ES-I3 (cell line): Measurements from ENCODE around the gene HASPIN.
A peak's percentile ranks its signal among the peaks of the same experiment; 100 is the strongest.

ENCODE experiments used
- H3K36me3 ChIP-seq: 2 replicates; pipeline ENCODE4 v1.6.1; 2013; ENCODE audit warnings: mild to moderate bottlenecking, low read length, control low read depth, moderate library complexity; ENCODE audit not compliant: insufficient read depth
- H3K4me1 ChIP-seq: 2 replicates; pipeline ENCODE4 v1.6.1; 2013; ENCODE audit warnings: mild to moderate bottlenecking, control low read depth, low read length; ENCODE audit not compliant: insufficient read depth
- H3K9ac ChIP-seq: 2 replicates; pipeline ENCODE4 v1.6.1; 2013; ENCODE audit warnings: low read depth, mild to moderate bottlenecking, low read length, moderate library complexity
- H3K9me3 ChIP-seq: 2 replicates; pipeline ENCODE4 v1.6.1; 2013; ENCODE audit warnings: mild to moderate bottlenecking, low read length, moderate library complexity; ENCODE audit not compliant: control insufficient read depth, insufficient read depth

Gene HASPIN

GRCh38 chr17:3723556-3724377 lies at the start of gene HASPIN:
HASPIN (plus strand) TSS chr17:3723903; CDS start chr17:3723936, 33 bp downstream.
- Histone ChIP-seq H3K4me1 (peaks cover 10% of the 10 kb centered on the region; the same call in 1 of the 2 replicates), H3K36me3 (peaks cover 21% of the 10 kb centered on the region; the same call in 1 of the 2 replicates), H3K9ac (peak within 1 kb of the TSS; percentile 90), H3K9me3 (no peaks in the 10 kb centered on the region)

DNA sequence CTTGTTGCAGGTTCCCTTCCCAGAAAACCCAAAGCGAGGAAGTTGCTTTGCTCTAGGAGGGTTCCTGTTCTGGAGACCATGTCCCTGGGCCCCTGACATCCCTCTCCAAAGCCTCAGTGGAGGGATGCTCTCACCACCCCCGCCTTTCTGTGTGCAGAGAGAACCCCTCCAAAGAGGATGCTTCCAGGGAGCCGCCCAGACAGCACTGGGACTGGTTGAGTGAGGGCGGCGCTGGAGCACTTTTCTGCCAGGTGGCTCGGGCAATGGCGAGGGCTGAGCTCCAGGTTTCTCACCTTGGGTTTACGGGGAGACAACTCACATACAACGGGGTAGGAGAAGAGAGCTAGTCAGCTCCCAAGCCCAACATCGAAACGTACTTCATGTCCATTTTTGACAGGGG lies 47.8 kb upstream of the HASPIN start:
- Histone ChIP-seq H3K9ac (no peak overlapping the region), H3K36me3 (no peaks in the 10 kb centered on the region), H3K9me3 (no peaks in the 10 kb centered on the region), H3K4me1 (peaks cover 6% of the 10 kb centered on the region; the same call in 1 of the 2 replicates)

- Histone ChIP-seq H3K9me3 (no peaks in the 10 kb centered on the region), H3K36me3 (no peaks in the 10 kb centered on the region), H3K4me1 (peaks cover 5% of the 10 kb centered on the region; the same call in 1 of the 2 replicates), H3K9ac (no peak overlapping the region)
Measured at GRCh38 chr17:3678095-3678820, 45.4 kb upstream of the HASPIN start.

DNA sequence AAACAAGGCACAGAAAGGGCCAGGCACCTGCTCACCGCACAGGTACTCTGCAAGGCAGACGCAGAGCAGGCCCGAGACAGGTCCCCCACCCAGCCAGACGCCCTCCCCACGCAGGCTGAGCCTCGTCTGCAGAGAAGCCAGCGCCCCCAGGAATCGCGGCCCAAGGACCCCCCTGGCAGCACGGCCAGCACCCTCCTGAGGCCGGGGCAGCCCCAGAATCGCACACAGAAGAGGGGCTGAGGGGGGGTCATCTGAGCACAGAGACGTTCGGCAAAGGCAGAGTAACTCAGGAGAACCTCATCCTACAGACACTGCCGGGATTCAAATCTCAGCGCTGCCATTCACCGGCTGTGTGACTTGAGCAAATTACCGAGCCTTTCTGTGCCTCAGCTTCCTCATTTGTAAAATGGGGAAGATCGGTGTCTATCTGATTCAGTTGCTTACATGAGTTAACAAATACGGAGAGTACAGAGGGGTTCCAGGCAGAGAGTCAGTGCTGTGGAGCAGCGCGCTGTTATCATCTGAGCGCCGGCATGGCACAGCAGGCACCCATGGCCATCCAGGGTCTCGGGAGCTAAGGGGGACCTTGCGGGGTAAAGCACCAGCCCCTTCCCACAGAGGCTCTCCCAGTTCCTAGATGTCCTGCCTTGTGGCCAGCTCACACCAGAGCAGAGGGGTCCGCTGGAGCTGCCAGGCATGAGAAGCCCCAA lies 44.7 kb upstream of the HASPIN start:
- Histone ChIP-seq H3K9me3 (no peaks in the 10 kb centered on the region), H3K36me3 (no peaks in the 10 kb centered on the region), H3K9ac (no peak overlapping the region), H3K4me1 (no peaks in the 10 kb centered on the region; the same call in 1 of the 2 replicates)

DNA sequence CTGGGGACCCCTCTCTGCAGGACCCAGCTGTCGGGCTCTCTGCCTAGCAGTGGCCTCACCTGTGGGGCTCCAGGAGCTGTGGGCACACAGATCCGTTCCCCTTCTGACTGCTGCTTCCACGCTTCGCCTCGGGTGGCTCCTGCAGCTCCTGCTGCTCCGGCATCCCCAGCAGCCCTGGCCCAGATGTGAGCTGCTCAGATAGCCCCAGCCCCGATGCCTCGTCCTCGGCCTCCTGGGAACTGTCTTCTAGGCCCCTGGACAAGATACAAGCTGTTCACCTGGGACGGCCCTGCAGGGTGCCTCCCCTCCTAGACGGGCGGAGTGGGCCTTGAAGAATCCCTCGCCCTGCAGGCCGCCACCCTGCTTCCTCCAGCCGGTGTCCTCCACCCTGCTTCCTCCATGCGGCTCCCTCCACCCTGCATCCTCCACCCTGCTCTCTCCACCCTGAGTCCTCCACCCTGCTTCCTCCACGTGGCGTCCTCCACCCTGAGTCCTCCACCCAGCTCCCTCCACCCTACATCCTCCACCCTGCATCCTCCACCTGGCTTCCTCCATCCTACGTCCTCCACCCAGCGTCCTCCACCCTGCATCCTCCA lies 44.1 kb upstream of the HASPIN start:
- Histone ChIP-seq H3K9me3 (no peaks in the 10 kb centered on the region), H3K9ac (no peak overlapping the region), H3K36me3 (no peaks in the 10 kb centered on the region), H3K4me1 (no peaks in the 10 kb centered on the region; the same call in 1 of the 2 replicates)

DNA sequence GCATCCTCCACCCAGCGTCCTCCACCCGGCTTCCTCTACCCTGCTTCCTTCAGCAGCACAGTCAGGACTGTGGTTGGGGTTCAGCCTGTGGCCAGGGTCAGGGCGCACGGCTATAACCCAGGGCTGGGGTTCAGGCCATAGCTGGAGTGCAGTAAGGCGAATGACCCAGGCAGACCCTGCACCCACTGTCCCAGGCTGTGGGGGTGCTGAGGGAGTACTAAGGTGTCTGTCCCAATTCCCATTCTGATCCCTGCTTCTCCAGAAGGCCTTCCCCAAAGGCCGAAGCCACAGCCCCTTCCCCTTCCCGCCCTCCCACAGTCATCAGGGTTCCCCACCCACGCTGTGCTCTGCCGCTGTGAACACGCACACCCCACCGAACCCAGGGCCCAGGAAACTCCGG lies 42.6 kb upstream of the HASPIN start:
- H3K4me1 ChIP-seq = no peaks in the 10 kb centered on the region; the same call in 1 of the 2 replicates
- no peak overlapping the region for H3K9ac ChIP-seq
- H3K9me3 ChIP-seq = no peaks in the 10 kb centered on the region
- no peaks in the 10 kb centered on the region for H3K36me3 ChIP-seq

DNA sequence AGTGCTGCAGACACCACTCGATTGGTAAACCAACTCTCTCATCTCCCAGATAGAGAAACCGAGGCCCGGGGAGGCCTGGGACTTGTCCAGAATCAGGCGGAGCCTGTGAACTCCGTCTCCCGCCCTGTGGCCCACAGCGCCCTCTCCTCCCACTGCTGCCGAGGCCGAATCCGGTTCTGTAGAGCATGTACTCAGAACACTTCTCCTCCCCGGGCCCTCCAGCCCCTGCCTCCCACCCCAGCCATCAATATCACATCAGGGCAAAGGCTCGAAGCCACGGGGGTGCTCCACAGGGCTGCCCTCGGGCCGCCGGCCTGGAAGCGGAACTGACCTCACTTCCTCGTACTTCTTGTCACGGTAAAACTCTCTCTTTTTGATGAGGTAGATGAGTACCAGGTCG lies 42.1 kb upstream of the HASPIN start:
- Histone ChIP-seq H3K9ac (no peak overlapping the region), H3K36me3 (no peaks in the 10 kb centered on the region), H3K4me1 (no peaks in the 10 kb centered on the region; the same call in 1 of the 2 replicates), H3K9me3 (no peaks in the 10 kb centered on the region)

- Histone ChIP-seq H3K4me1 (no peaks in the 10 kb centered on the region; the same call in 1 of the 2 replicates), H3K9ac (no peak overlapping the region)
Measured at GRCh38 chr17:3682033-3682432, 41.7 kb upstream of the HASPIN start.

GRCh38 chr17:3683054-3683511 lies 40.6 kb upstream of the HASPIN start:
- H3K9ac ChIP-seq = no peak overlapping the region
- peaks cover 2% of the 10 kb centered on the region; the same call in 1 of the 2 replicates for H3K4me1 ChIP-seq
- H3K9me3 ChIP-seq = no peaks in the 10 kb centered on the region
- no peaks in the 10 kb centered on the region for H3K36me3 ChIP-seq

More at GRCh38 chr17:3682033-3682432, 41.7 kb upstream of the HASPIN start:
- Histone ChIP-seq H3K9me3 (no peaks in the 10 kb centered on the region), H3K36me3 (no peaks in the 10 kb centered on the region)

DNA sequence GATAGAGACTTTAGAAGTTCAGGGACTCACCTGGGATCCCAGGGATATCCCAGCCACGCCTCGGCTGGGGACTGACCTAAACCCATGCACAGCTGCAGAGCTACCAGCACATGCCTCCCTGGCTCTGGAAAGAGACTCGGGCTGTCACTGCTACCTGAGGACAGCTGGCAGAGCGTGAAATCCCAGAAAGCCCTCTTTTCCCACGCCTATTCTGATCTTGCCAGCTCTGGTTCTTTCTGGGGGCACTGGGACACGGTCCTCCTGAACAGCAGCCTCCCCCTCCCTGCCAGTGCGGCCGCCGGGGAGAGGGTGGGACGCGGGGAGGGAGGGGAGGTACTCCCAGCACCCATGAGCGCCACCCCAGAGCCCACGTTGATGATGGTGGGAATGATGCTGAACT lies 38.5 kb upstream of the HASPIN start:
- H3K36me3 ChIP-seq = no peaks in the 10 kb centered on the region
- no peaks in the 10 kb centered on the region for H3K9me3 ChIP-seq
- peaks cover 10% of the 10 kb centered on the region; the same call in 1 of the 2 replicates for H3K4me1 ChIP-seq
- H3K9ac ChIP-seq = no peak overlapping the region

DNA sequence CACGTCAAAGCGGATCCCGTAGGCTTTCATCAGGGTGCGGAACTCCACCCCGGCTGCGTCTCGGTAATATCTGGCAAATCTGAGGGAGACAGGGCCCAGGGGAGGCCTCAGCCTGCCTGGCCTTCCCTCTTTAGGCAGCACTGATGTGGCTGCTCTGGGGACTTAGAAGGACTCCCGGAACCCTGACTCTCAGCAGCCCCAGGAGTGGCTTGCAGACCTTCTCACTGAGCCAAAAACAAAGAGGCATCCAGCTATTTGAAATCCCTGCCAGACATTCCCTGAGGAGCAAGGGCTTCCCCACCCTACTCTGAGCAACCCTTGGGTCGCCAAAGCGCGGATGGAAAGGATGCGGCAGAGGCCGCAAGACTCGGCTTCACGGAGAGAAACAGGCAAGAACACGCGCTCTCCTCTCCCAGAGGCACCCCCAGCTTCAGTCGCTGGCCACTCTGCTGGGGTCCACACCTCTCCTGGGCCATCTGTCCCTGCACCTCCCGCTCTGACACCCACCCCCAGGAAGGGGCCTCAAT lies 35.6 kb upstream of the HASPIN start:
- Histone ChIP-seq H3K4me1 (peaks cover 10% of the 10 kb centered on the region; the same call in 1 of the 2 replicates), H3K9ac (no peak overlapping the region), H3K9me3 (no peaks in the 10 kb centered on the region), H3K36me3 (no peaks in the 10 kb centered on the region)

DNA sequence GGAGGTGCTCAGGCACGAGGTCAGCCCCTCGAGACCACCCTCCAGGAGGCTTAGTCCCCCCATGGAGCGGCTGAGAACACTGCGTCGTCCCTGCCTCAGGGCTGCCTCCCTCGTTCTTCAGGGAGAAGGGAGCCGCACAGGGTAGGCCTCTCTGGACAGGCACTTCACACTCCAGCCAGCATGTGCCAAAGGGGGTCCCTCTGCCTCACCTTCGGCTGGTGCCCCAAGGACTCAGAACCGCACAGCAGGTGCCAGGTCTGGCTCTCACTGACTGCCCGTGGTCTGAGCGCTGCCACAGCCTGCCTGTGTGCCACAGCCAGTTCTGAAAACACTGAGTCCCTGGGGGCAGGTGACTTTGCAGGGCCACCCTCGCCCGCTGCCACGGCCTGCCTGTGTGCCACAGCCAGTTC lies 34.8 kb upstream of the HASPIN start:
- Histone ChIP-seq H3K4me1 (peaks cover 10% of the 10 kb centered on the region; the same call in 1 of the 2 replicates), H3K9ac (no peak overlapping the region), H3K9me3 (no peaks in the 10 kb centered on the region), H3K36me3 (no peaks in the 10 kb centered on the region)

DNA sequence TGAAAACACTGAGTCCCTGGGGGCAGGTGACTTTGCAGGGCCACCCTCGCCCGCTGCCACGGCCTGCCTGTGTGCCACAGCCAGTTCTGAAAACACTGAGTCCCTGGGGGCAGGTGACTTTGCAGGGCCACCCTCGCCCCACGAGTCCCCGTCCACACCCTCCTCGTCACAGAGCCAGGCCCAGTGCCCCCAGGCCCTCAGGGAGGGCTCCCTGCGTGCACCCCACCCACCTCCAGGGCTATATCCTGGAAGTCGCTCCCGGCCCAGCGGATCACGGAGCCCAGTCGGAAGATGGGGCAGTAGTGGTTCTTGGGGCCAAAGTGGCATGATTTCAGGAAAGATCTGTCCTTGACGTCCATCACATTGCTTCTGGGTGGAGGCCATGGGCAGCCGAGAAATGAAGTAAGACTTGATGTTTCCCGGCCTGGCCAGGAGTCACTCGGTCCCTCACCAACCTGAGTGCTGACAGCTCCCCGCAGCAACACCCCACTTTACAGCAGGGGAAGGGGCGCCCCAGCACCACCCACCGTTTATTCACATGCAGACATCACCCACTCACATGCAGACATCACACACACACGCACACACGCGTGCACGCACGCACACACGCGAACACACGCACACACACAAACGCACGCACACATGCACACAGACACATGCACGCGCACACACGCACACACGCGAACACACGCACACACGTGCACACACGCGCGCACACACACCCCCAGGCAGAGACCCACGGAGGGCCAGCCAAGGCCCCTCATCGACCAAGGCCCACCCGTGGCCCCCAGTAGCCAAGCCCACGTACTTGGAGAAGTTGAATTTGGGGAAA lies 34.2 kb upstream of the HASPIN start:
- no peaks in the 10 kb centered on the region for H3K9me3 ChIP-seq
- H3K4me1 ChIP-seq = peaks cover 10% of the 10 kb centered on the region; the same call in 1 of the 2 replicates
- no peak overlapping the region for H3K9ac ChIP-seq
- H3K36me3 ChIP-seq = no peaks in the 10 kb centered on the region
